ENCODE results near the gene TOM1. TPM values are rescaled to one million over a fixed set of nuclear protein-coding genes. Genes with fewer than 3 reads are reported as not detected.

Gene TOM1
- polyA plus RNA-seq, 1 of the 3 experiments (the other 2 are of a cell fraction): 26.9 TPM

DNA sequence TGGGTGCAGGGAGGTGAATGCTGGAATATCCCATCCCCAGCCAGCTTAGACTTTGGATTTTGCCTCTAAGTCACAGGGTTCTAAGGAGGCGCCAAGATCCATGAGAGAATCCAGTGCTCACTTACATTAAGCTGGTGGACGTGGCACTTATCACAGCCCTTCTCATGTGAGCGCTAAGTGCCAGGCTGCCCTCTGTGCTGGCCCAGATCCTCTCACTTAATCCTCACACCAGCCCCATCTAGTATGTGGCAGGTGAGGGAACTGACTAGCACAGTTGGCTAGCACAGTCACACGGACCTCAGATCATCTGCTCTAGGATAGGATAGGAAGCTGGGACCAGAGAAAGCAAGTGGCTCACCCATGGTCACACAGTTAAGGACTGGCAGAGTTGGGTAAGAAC, 84.8 kb downstream of the TOM1 start (continued):
- TF ChIP-seq REST (IDR thresholded peaks at IDR 0.05; ENCODE audit: low read depth, low read length): no peak
- TF ChIP-seq, protein P1, sequence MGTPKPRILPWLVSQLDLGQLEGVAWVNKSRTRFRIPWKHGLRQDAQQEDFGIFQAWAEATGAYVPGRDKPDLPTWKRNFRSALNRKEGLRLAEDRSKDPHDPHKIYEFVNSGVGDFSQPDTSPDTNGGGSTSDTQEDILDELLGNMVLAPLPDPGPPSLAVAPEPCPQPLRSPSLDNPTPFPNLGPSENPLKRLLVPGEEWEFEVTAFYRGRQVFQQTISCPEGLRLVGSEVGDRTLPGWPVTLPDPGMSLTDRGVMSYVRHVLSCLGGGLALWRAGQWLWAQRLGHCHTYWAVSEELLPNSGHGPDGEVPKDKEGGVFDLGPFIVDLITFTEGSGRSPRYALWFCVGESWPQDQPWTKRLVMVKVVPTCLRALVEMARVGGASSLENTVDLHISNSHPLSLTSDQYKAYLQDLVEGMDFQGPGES (IDR thresholded peaks at IDR 0.05; ENCODE audit: low read depth, low read length): no peak
- no peak for TF ChIP-seq ELF1 (IDR thresholded peaks at IDR 0.05)
- TF ChIP-seq USF2 (IDR thresholded peaks at IDR 0.05; ENCODE audit: borderline replicate concordance, low read depth, low read length): no peak
- no peak for TF ChIP-seq SMC3 (IDR thresholded peaks at IDR 0.05; ENCODE audit: low read depth, low read length)
- TF ChIP-seq EZH2phosphoT487 (IDR thresholded peaks at IDR 0.05; ENCODE audit: borderline replicate concordance, low read depth): no peak
- no peak for TF ChIP-seq TCF12 (IDR thresholded peaks at IDR 0.05)
- TF ChIP-seq FOSL2 (IDR thresholded peaks at IDR 0.05; ENCODE audit: borderline replicate concordance, low read depth): no peak
- TF ChIP-seq MEF2A (IDR thresholded peaks at IDR 0.05; ENCODE audit: borderline replicate concordance, low read depth): no peak
- TF ChIP-seq RFX5 (IDR thresholded peaks at IDR 0.05; ENCODE audit: low read length): no peak
- TF ChIP-seq, protein P2, sequence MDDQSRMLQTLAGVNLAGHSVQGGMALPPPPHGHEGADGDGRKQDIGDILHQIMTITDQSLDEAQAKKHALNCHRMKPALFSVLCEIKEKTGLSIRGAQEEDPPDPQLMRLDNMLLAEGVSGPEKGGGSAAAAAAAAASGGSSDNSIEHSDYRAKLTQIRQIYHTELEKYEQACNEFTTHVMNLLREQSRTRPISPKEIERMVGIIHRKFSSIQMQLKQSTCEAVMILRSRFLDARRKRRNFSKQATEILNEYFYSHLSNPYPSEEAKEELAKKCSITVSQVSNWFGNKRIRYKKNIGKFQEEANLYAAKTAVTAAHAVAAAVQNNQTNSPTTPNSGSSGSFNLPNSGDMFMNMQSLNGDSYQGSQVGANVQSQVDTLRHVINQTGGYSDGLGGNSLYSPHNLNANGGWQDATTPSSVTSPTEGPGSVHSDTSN (IDR thresholded peaks at IDR 0.05): no peak
- TF ChIP-seq TEAD4 (IDR thresholded peaks at IDR 0.05; ENCODE audit: borderline replicate concordance, insufficient read depth): no peak

DNA sequence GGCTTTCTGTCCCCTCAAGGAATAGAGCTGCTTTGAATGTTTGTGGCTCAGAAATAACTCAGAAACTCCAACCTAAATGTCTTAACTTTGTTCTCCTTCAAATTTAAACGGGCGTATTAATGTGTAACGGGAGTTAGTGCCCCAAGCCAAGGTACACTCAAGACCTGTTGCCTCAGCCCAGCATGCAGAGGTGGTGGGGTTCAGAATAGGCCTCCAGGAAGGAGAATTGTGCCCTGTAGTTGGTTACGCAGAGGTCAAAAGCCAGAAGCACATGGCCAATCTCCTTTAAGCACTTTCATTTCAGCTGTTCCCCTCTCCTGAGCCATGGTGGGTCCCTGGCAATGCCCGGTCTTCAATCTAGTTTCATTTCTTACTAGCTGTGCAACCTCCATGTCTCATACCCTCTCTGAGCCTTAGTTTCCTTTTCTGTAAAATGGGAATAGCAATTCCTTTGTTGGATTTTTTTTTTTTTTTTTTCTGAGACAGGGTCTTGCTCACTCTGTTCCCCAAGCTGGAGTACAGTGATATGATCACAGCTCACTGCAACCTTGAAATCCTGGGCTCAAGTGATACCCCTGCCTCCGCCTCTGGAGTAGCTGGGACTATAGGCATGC, 85.4 kb downstream of the TOM1 start:
- H3K27ac ChIP-seq (ENCODE audit: low read depth in 2 of 2, low read length in 1 of 2): no peak overlapping the region
- ChIA-PET CTCF (interaction anchor here (1.0 to 1.4 kb wide), 2 partner anchors 9 to 46 kb away, joined by 3 read pairs; no protein-coding TSS in a partner anchor), POLR2A (interaction anchor here (1.2 kb wide), 1 partner anchor 34 kb away, joined by 4 read pairs; no protein-coding TSS in a partner anchor)
- no peak for DNase-seq
- no peaks in the 10 kb centered on the region for H3K9me2 ChIP-seq
- H3K36me3 ChIP-seq (replicated peaks in 1 of 2; ENCODE audit: control insufficient read depth in 1 of 2, insufficient read depth in 2 of 2, low read length in 1 of 2): peaks cover 0 to 9% of the 10 kb centered on the region in 2 experiments
- H3K9ac ChIP-seq: no peak overlapping the region
- H3F3A ChIP-seq (replicated peaks; ENCODE audit: insufficient read depth): peaks cover under 1% of the 10 kb centered on the region
- peaks cover 7 to 8% of the 10 kb centered on the region in 2 experiments; a peak in 2 of 4 replicates for H3K4me1 ChIP-seq (ENCODE audit: control insufficient read depth in 1 of 2, insufficient read depth in 2 of 2, low read depth in 1 of 2, low read length in 1 of 2)
- no peak overlapping the region for H3K4me2 ChIP-seq
- H3K9me3 ChIP-seq: no peaks in the 10 kb centered on the region
- H4K20me1 ChIP-seq (ENCODE audit: insufficient read depth): no peaks in the 10 kb centered on the region
- H3K79me2 ChIP-seq (ENCODE audit: insufficient read depth): no peaks in the 10 kb centered on the region; the same call in 1 of the 2 replicates
- TF ChIP-seq RFX5 (IDR thresholded peaks at IDR 0.05; ENCODE audit: low read length) (no peak), JUND (IDR thresholded peaks at IDR 0.05) (no peak), ELF1 (IDR thresholded peaks at IDR 0.05) (no peak), RAD21 (IDR thresholded peaks at IDR 0.05; ENCODE audit: low read length) (no peak), RCOR1 (IDR thresholded peaks at IDR 0.05; ENCODE audit: low read length) (no peak), MEF2A (IDR thresholded peaks at IDR 0.05; ENCODE audit: borderline replicate concordance, low read depth) (no peak)
- TF ChIP-seq, protein P3, sequence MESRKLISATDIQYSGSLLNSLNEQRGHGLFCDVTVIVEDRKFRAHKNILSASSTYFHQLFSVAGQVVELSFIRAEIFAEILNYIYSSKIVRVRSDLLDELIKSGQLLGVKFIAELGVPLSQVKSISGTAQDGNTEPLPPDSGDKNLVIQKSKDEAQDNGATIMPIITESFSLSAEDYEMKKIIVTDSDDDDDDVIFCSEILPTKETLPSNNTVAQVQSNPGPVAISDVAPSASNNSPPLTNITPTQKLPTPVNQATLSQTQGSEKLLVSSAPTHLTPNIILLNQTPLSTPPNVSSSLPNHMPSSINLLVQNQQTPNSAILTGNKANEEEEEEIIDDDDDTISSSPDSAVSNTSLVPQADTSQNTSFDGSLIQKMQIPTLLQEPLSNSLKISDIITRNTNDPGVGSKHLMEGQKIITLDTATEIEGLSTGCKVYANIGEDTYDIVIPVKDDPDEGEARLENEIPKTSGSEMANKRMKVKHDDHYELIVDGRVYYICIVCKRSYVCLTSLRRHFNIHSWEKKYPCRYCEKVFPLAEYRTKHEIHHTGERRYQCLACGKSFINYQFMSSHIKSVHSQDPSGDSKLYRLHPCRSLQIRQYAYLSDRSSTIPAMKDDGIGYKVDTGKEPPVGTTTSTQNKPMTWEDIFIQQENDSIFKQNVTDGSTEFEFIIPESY (IDR thresholded peaks at IDR 0.05; ENCODE audit: borderline replicate concordance, low read depth): no peak
- TF ChIP-seq, protein P4, sequence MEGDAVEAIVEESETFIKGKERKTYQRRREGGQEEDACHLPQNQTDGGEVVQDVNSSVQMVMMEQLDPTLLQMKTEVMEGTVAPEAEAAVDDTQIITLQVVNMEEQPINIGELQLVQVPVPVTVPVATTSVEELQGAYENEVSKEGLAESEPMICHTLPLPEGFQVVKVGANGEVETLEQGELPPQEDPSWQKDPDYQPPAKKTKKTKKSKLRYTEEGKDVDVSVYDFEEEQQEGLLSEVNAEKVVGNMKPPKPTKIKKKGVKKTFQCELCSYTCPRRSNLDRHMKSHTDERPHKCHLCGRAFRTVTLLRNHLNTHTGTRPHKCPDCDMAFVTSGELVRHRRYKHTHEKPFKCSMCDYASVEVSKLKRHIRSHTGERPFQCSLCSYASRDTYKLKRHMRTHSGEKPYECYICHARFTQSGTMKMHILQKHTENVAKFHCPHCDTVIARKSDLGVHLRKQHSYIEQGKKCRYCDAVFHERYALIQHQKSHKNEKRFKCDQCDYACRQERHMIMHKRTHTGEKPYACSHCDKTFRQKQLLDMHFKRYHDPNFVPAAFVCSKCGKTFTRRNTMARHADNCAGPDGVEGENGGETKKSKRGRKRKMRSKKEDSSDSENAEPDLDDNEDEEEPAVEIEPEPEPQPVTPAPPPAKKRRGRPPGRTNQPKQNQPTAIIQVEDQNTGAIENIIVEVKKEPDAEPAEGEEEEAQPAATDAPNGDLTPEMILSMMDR (IDR thresholded peaks at IDR 0.05): no peak
- H2AFZ ChIP-seq (ENCODE audit: low read depth): no peak overlapping the region
- H3K27me3 ChIP-seq (ENCODE audit: insufficient read depth): no peaks in the 10 kb centered on the region
- 95% methylated on average over 5 of the region's 6 CpGs for WGBS (ENCODE audit: low lambda C conversion rate)
- no peak overlapping the region for H3K4me3 ChIP-seq (ENCODE audit: low read depth in 2 of 2, low read length in 1 of 2)

Measured in SK-N-SH (cell line).